Measurements from ENCODE around the gene HDAC9. TPM values are rescaled to one million over a fixed set of nuclear protein-coding genes. Genes with fewer than 3 reads are reported as not detected.

The HDAC9 gene
- polyA plus RNA-seq, 1 experiment, result 2.1 TPM

GRCh38 chr7:18535810-18536415 lies 40.4 kb downstream of the HDAC9 start:
- H3K4me3 ChIP-seq (ENCODE audit: low read depth, low read length), result no peak overlapping the region
- no peaks in the 10 kb centered on the region for H3K27me3 ChIP-seq (ENCODE audit: control insufficient read depth, insufficient read depth, low read length)
- H3K9me3 ChIP-seq (ENCODE audit: control insufficient read depth, insufficient read depth, low read length), result no peaks in the 10 kb centered on the region
- H3K27ac ChIP-seq (ENCODE audit: low read depth, low read length), result no peak overlapping the region
- no peak for DNase-seq (ENCODE audit: low read depth, low spot score)
- POLR2A ChIA-PET, result no interaction called here
- TF ChIP-seq CTCF (IDR thresholded peaks at IDR 0.05; ENCODE audit: low read depth, low read length), result no peak
- CTCF ChIA-PET, result interaction anchor here (1.0 to 1.5 kb wide), 4 partner anchors 130 to 956 kb away, joined by 3 to 6 read pairs (median 5); no protein-coding TSS in a partner anchor

- Histone ChIP-seq H3K27me3 (ENCODE audit: control insufficient read depth, insufficient read depth, low read length) (no peaks in the 10 kb centered on the region), H3K4me3 (ENCODE audit: low read depth, low read length) (no peak overlapping the region), H3K9me3 (ENCODE audit: control insufficient read depth, insufficient read depth, low read length) (no peaks in the 10 kb centered on the region), H3K27ac (ENCODE audit: low read depth, low read length) (no peak overlapping the region)
- TF ChIP-seq CTCF (IDR thresholded peaks at IDR 0.05; ENCODE audit: low read depth, low read length), result no peak
- CTCF ChIA-PET, result interaction anchor here (1.1 to 1.5 kb wide), 2 partner anchors 130 to 184 kb away, joined by 4 to 6 read pairs; no protein-coding TSS in a partner anchor
- DNase-seq (ENCODE audit: low read depth, low spot score), result no peak
- POLR2A ChIA-PET, result interaction anchor here (0.6 kb wide), 1 partner anchor 994 kb away, joined by 4 read pairs; no protein-coding TSS in a partner anchor
These were observed 40.9 kb downstream of the HDAC9 start for GRCh38 chr7:18536486-18536885.

- POLR2A ChIA-PET, result no interaction called here
- CTCF ChIA-PET, result interaction anchor here (1.2 kb wide), 1 partner anchor 1170 kb away, joined by 3 read pairs; no protein-coding TSS in a partner anchor
- Histone ChIP-seq H3K27ac (ENCODE audit: low read depth, low read length) (no peak overlapping the region), H3K9me3 (ENCODE audit: control insufficient read depth, insufficient read depth, low read length) (no peaks in the 10 kb centered on the region), H3K27me3 (ENCODE audit: control insufficient read depth, insufficient read depth, low read length) (no peaks in the 10 kb centered on the region), H3K4me3 (ENCODE audit: low read depth, low read length) (no peak overlapping the region)
- no peak for DNase-seq (ENCODE audit: low read depth, low spot score)
- TF ChIP-seq CTCF (IDR thresholded peaks at IDR 0.05; ENCODE audit: low read depth, low read length), result no peak
These were observed 43.2 kb downstream of the HDAC9 start for GRCh38 chr7:18538554-18539250.

GRCh38 chr7:18540396-18540795 lies 44.8 kb downstream of the HDAC9 start:
- ChIA-PET POLR2A (no interaction called here), CTCF (no interaction called here)
- Histone ChIP-seq H3K27ac (ENCODE audit: low read depth, low read length) (no peak overlapping the region), H3K9me3 (ENCODE audit: control insufficient read depth, insufficient read depth, low read length) (no peaks in the 10 kb centered on the region), H3K4me3 (ENCODE audit: low read depth, low read length) (no peak overlapping the region), H3K27me3 (ENCODE audit: control insufficient read depth, insufficient read depth, low read length) (no peaks in the 10 kb centered on the region)
- DNase-seq (ENCODE audit: low read depth, low spot score), result no peak
- no peak for TF ChIP-seq CTCF (IDR thresholded peaks at IDR 0.05; ENCODE audit: low read depth, low read length)

All from AG04450 (cell line).